ENCODE results near the gene TTC7B.

TTC7B gene

GRCh38 chr14:90575781-90576180 lies 240.4 kb downstream of the TTC7B start:
- no peak for DNase-seq (ENCODE audit: low read depth)
- in situ Hi-C loops (cut with HindIII; ENCODE audit: low sequenced_read_pairs) = no loop called here
- TF ChIP-seq CTCF (IDR thresholded peaks at IDR 0.05; ENCODE audit: low read depth, low read length, missing control alignments) = no peak
- H3K4me3 ChIP-seq (ENCODE audit: low read depth, low read length) = no peak overlapping the region

GRCh38 chr14:90575336-90575735 lies 240.9 kb downstream of the TTC7B start:
- TF ChIP-seq CTCF (IDR thresholded peaks at IDR 0.05; ENCODE audit: low read depth, low read length, missing control alignments) = no peak
- H3K4me3 ChIP-seq (ENCODE audit: low read depth, low read length) = no peak overlapping the region
- DNase-seq (ENCODE audit: low read depth) = no peak
- in situ Hi-C loops (cut with HindIII; ENCODE audit: low sequenced_read_pairs) = no loop called here

- TF ChIP-seq CTCF (IDR thresholded peaks at IDR 0.05; ENCODE audit: low read depth, low read length, missing control alignments) = no peak
- no peak overlapping the region for H3K4me3 ChIP-seq (ENCODE audit: low read depth, low read length)
- DNase-seq (ENCODE audit: low read depth) = no peak
- in situ Hi-C loops (cut with HindIII; ENCODE audit: low sequenced_read_pairs) = no loop called here
Observed at GRCh38 chr14:90574188-90575131, 241.8 kb downstream of the TTC7B start.

GRCh38 chr14:90573385-90574105 lies 242.7 kb downstream of the TTC7B start:
- DNase-seq (ENCODE audit: low read depth) = no peak
- no peak for TF ChIP-seq CTCF (IDR thresholded peaks at IDR 0.05; ENCODE audit: low read depth, low read length, missing control alignments)
- no peak overlapping the region for H3K4me3 ChIP-seq (ENCODE audit: low read depth, low read length)
- in situ Hi-C loops (cut with HindIII; ENCODE audit: low sequenced_read_pairs) = no loop called here

GRCh38 chr14:90572441-90573150 lies 243.6 kb downstream of the TTC7B start:
- TF ChIP-seq CTCF (IDR thresholded peaks at IDR 0.05; ENCODE audit: low read depth, low read length, missing control alignments) = no peak
- H3K4me3 ChIP-seq (ENCODE audit: low read depth, low read length) = no peak overlapping the region
- DNase-seq (ENCODE audit: low read depth) = no peak
- in situ Hi-C loops (cut with HindIII; ENCODE audit: low sequenced_read_pairs) = no loop called here
